A549 (cell line): ENCODE results near the gene TTN. TPM values are rescaled to one million over a fixed set of nuclear protein-coding genes. Genes with fewer than 3 reads are reported as not detected.

Experiments used
- ATAC-seq, 2 experiments: fragments of 200-7000 bp in 1 of 2; fragments of >200 bp in 1 of 2; cut with Nextera tagmentation in 1 of 2; cut with Tn5 transposase in 1 of 2; 3 replicates each; pipeline versions ENCODE4 v1.8.0 to v1.9.1; 2018 to 2020; ENCODE audit warnings: mild to moderate bottlenecking in 1 of 2, moderate library complexity in 1 of 2
- CTCF ChIA-PET: fragments of 300-600 bp; sonication (Branson Sonifier 250); formaldehyde crosslinking; extraction: SDS; loops from one replicate; lab custom pipeline; 2021; ENCODE audit warnings: antibody characterized with exemption, inconsistent platforms; lab: Yijun Ruan, JAX
- POLR2A ChIA-PET: fragments of 350-600 bp; formaldehyde crosslinking; extraction: SDS; loops from one replicate; lab custom pipeline; 2021; ENCODE audit warnings: antibody characterized with exemption, inconsistent platforms; lab: Yijun Ruan, JAX
- DNase-seq, 2 experiments: peaks; one replicate each; pipeline versions ENCODE4 v3.0.0 to v3.0.0-alpha.2; 2011 to 2016; ENCODE audit warnings: low read depth in 1 of 2, low spot score in 1 of 2
- FAIRE-seq: peaks from 2 replicates; lab custom pipeline; 2011; peaks lifted over from hg19 to GRCh38; lab: Jason Lieb, UNC
- H3K27ac ChIP-seq, 2 experiments: fragments of >200 bp; sonication (Bioruptor Twin); formaldehyde crosslinking; 3 replicates each; pipeline ENCODE4 v1.5.1; 2016 to 2017
- H3K4me1 ChIP-seq: fragments of >200 bp; sonication (Bioruptor Twin); formaldehyde crosslinking; 3 replicates; pipeline ENCODE4 v1.6.1; 2016
- H3K4me2 ChIP-seq: fragments of >200 bp; sonication (Bioruptor Twin); formaldehyde crosslinking; 3 replicates; pipeline ENCODE4 v1.6.1; 2016
- H3K4me3 ChIP-seq: fragments of >200 bp; sonication (Bioruptor Twin); formaldehyde crosslinking; 3 replicates; pipeline ENCODE4 v1.5.1; 2016
- H3K9me3 ChIP-seq: fragments of >200 bp; sonication (Bioruptor Twin); formaldehyde crosslinking; 3 replicates; pipeline ENCODE4 v1.6.1; 2016
- ATOH8 ChIP-seq: fragments of 250-450 bp; sonication (Bioruptor Pico); IDR thresholded peaks from 2 replicates; pipeline ENCODE4 v1.5.0; 2020; ENCODE audit warnings: low read depth, mild to moderate bottlenecking, moderate library complexity
- BCL3 ChIP-seq: fragments of >200 bp; sonication (Bioruptor Twin); formaldehyde crosslinking; IDR thresholded peaks from 3 replicates; pipeline ENCODE4 v1.6.1; 2016
- CHD2 ChIP-seq: fragments of 150-350 bp; IDR thresholded peaks from 2 replicates; pipeline ENCODE4 v1.6.1; 2014; ENCODE audit warnings: low read length; ENCODE audit not compliant: partially characterized antibody
- CTCF ChIP-seq: fragments of >200 bp; sonication (Bioruptor Twin); formaldehyde crosslinking; IDR thresholded peaks from 3 replicates; pipeline ENCODE4 v1.5.1; 2016
- EP300 ChIP-seq, 2 experiments: fragments of >200 bp; sonication (Bioruptor Twin); formaldehyde crosslinking; IDR thresholded peaks; 2 replicates in 1 of 2; 3 replicates in 1 of 2; pipeline ENCODE4 v1.6.1; 2016 to 2017
- HDAC2 ChIP-seq: fragments of 200-600 bp; sonication (generic); IDR thresholded peaks from 2 replicates; pipeline ENCODE4 v1.6.1; 2016
- JUNB ChIP-seq: fragments of >200 bp; sonication (Bioruptor Twin); formaldehyde crosslinking; IDR thresholded peaks from 2 replicates; pipeline ENCODE4 v1.6.1; 2016
- KDM1A ChIP-seq: fragments of 200-600 bp; sonication (generic); IDR thresholded peaks from 2 replicates; pipeline ENCODE4 v1.6.1; 2016; ENCODE audit warnings: low read depth, mild to moderate bottlenecking
- MAX ChIP-seq: IDR thresholded peaks from 2 replicates; pipeline ENCODE4 v1.6.1; 2012
- MAZ ChIP-seq: fragments of 150-350 bp; IDR thresholded peaks from 2 replicates; pipeline ENCODE4 v1.6.1; 2014; ENCODE audit warnings: antibody characterized with exemption, low read depth, low read length, borderline replicate concordance
- MYC ChIP-seq: IDR thresholded peaks from 2 replicates; pipeline ENCODE4 v1.6.1; 2012; ENCODE audit warnings: mild to moderate bottlenecking, inconsistent platforms, low read length, improper control_type of control experiment, borderline replicate concordance
- NFE2L2 ChIP-seq: fragments of 150-350 bp; conservative IDR thresholded peaks from 2 replicates; pipeline ENCODE4 v1.6.1; 2014; ENCODE audit warnings: low read length
- PBX3 ChIP-seq: IDR thresholded peaks from 2 replicates; pipeline ENCODE4 v1.6.1; 2012
- PHF8 ChIP-seq: fragments of 200-600 bp; sonication (generic); IDR thresholded peaks from 2 replicates; pipeline ENCODE4 v1.6.1; 2016; ENCODE audit warnings: low read depth, mild to moderate bottlenecking, antibody characterized with exemption, moderate library complexity, borderline replicate concordance
- POLR2AphosphoS2 ChIP-seq: conservative IDR thresholded peaks from 2 replicates; pipeline ENCODE4 v1.6.1; 2012; ENCODE audit warnings: low read length, improper control_type of control experiment, inconsistent platforms
- RARB ChIP-seq: fragments of 250-450 bp; sonication (Bioruptor Pico); IDR thresholded peaks from 2 replicates; pipeline ENCODE4 v1.8.0; 2021; ENCODE audit warnings: mild to moderate bottlenecking, moderate library complexity
- RCOR1 ChIP-seq: fragments of 150-350 bp; IDR thresholded peaks from 2 replicates; pipeline ENCODE4 v1.6.1; 2014; ENCODE audit warnings: antibody characterized with exemption, low read length, low read depth
- REST ChIP-seq: fragments of 200-600 bp; sonication (generic); IDR thresholded peaks from 2 replicates; pipeline ENCODE4 v1.6.1; 2016; ENCODE audit warnings: antibody characterized with exemption, mild to moderate bottlenecking, moderate library complexity
- RNF2 ChIP-seq: fragments of 200-600 bp; sonication (generic); IDR thresholded peaks from 2 replicates; pipeline ENCODE4 v1.6.1; 2016; ENCODE audit warnings: low read depth, mild to moderate bottlenecking, antibody characterized with exemption, moderate library complexity, borderline replicate concordance
- SREBF2 ChIP-seq: fragments of 450-650 bp; IDR thresholded peaks from 2 replicates; pipeline ENCODE4 v1.6.1; 2014; ENCODE audit warnings: mild to moderate bottlenecking, moderate library complexity
- TP53 ChIP-seq: fragments of 250-450 bp; sonication (Bioruptor Pico); IDR thresholded peaks from 2 replicates; pipeline ENCODE4 v1.5.0; 2021; ENCODE audit warnings: mild to moderate bottlenecking, moderate library complexity
- ZFP36 ChIP-seq: fragments of 450-650 bp; IDR thresholded peaks from 2 replicates; pipeline ENCODE4 v1.6.1; 2014; ENCODE audit warnings: borderline replicate concordance; ENCODE audit not compliant: partially characterized antibody
- ZSCAN20 ChIP-seq: fragments of 250-450 bp; sonication (Bioruptor Pico); IDR thresholded peaks from 2 replicates; pipeline ENCODE4 v1.8.0; 2022; ENCODE audit warnings: mild to moderate bottlenecking, moderate library complexity
- WGBS: methylation state at CpG from one replicate; pipeline ENCODE4 v1.1.6; 2017; ENCODE audit errors: missing lambda C conversion rate; 5-methylcytosine and 5-hydroxymethylcytosine counted together
- polyA plus RNA-seq, 4 experiments: library from polyadenylated mRNA; depleted of rRNA in 3 of 4; stranded (reverse); fragments of >200 nt; fragmentation: RNase III in 1 of 4; extraction: RNeasy Plus Mini Kit Qiagen cat#74134 plus additional on column Dnase treatment in 1 of 4; gene quantifications; 2 replicates in 3 of 4; 3 replicates in 1 of 4; pipeline ENCODE4 v1.2.3, GENCODE V29; 2011 to 2017

Gene TTN
- polyA plus RNA-seq, 2 of the 4 experiments (the other 2 are of a cell fraction) = under 0.01 TPM; not detected in 1

GRCh38 chr2:178479758-178480226 lies 327.4 kb downstream of the TTN start:
- no peak for DNase-seq
- ChIA-PET CTCF (interaction anchor here (1.1 to 2.0 kb wide), 9 partner anchors 8 to 348 kb away, joined by 3 to 8 read pairs (median 3); no protein-coding TSS in a partner anchor), POLR2A (interaction anchor here (0.6 to 4.1 kb wide), 4 partner anchors 9 to 28 kb away, joined by 3 to 35 read pairs (median 3); partner anchors contain the start of genes PJVK and PRKRA)
- Histone ChIP-seq H3K4me2 (peak overlapping the region; percentile 74), H3K4me1 (peaks cover 49% of the 10 kb centered on the region), H3K27ac (peak overlapping the region; percentile 53 to 92), H3K9me3 (no peaks in the 10 kb centered on the region), H3K4me3 (peak overlapping the region; percentile 68)
- no peak for FAIRE-seq
- no peak for ATAC-seq
- WGBS = 19% methylated on average over 19 of the region's 19 CpGs
- TF ChIP-seq PBX3 (no peak), ZFP36 (peak; percentile 54), EP300 (IDR thresholded peaks at IDR 0.05) (no peak), REST (0 out of 2 replicates have a peak, but pooled peaks have one; percentile 40), MAZ (no peak), SREBF2 (no peak), KDM1A (no peak), RNF2 (no peak), CTCF (no peak), PHF8 (no peak), ATOH8 (CRISPR knock-in tag) (no peak)

GRCh38 chr2:178479275-178479616 lies 328.0 kb downstream of the TTN start:
- peak overlapping the region; percentile 74 for H3K4me2 ChIP-seq
- peak overlapping the region; percentile 68 for H3K4me3 ChIP-seq
- 38% methylated on average over 4 of the region's 4 CpGs for WGBS
- no peak for FAIRE-seq
- no peak for ATAC-seq
- ChIA-PET CTCF (interaction anchor here (1.1 to 2.0 kb wide), 7 partner anchors 8 to 347 kb away, joined by 3 to 8 read pairs (median 3); no protein-coding TSS in a partner anchor), POLR2A (interaction anchor here (0.9 to 4.1 kb wide), 2 partner anchors 10 to 28 kb away, joined by 3 to 35 read pairs; partner anchors contain the start of genes PJVK and PRKRA)
- no peaks in the 10 kb centered on the region for H3K9me3 ChIP-seq
- H3K27ac ChIP-seq = peak overlapping the region; percentile 53 to 92; a peak in 4 of 6 replicates
- no peak for DNase-seq
- H3K4me1 ChIP-seq = peaks cover 44% of the 10 kb centered on the region
- TF ChIP-seq BCL3 (no peak), NFE2L2 (no peak), RARB (CRISPR knock-in tag) (no peak), TP53 (no peak), CHD2 (no peak), RCOR1 (no peak), REST (no peak), KDM1A (no peak), JUNB (no peak), POLR2AphosphoS2 (no peak), HDAC2 (no peak), SREBF2 (no peak), MYC (no peak), ZSCAN20 (CRISPR knock-in tag) (no peak), MAX (no peak; the same call in 1 of the 2 replicates)
